Panc1 (cell line): ENCODE measurements around the gene CCDC124. TPM values are rescaled to one million over a fixed set of nuclear protein-coding genes. Genes with fewer than 3 reads are reported as not detected.

ENCODE experiments used
- ATAC-seq: fragments of 200-7000 bp; cut with Tn5 transposase; 2 replicates; pipeline ENCODE4 v1.9.1; 2020; ENCODE audit warnings: mild to moderate bottlenecking, moderate library complexity
- BruUV-seq: library from RNA; stranded (reverse); fragments of 400-500 nt; replicated peaks from 2 replicates; lab custom pipeline; 2021; lab: Mats Ljungman, UMichigan
- CTCF ChIA-PET: fragments of 300-600 bp; sonication (Branson Sonifier 250); formaldehyde crosslinking; loops from one replicate; lab custom pipeline; 2022; ENCODE audit warnings: antibody characterized with exemption; lab: Charles Lee
- POLR2A ChIA-PET: fragments of 300-600 bp; sonication (Branson Sonifier 250); formaldehyde crosslinking; loops from one replicate; lab custom pipeline; 2022; ENCODE audit warnings: antibody characterized with exemption; lab: Charles Lee
- DNase-seq: peaks from one replicate; pipeline ENCODE4 v3.0.0-alpha.2; 2010; ENCODE audit warnings: low read depth, low spot score
- H3K27ac ChIP-seq: 2 replicates; pipeline ENCODE4 v1.5.1; 2011; ENCODE audit warnings: mild to moderate bottlenecking, low read length, inconsistent platforms
- H3K27me3 ChIP-seq: fragments of 200-500 bp; sonication (Bioruptor generic); 2 replicates; pipeline ENCODE4 v1.6.0; 2014; ENCODE audit warnings: low read length, inconsistent platforms; ENCODE audit not compliant: control insufficient read depth, insufficient read depth
- H3K36me3 ChIP-seq: fragments of 200-500 bp; sonication (Bioruptor generic); 2 replicates; pipeline ENCODE4 v1.5.1; 2014; ENCODE audit warnings: inconsistent platforms, mild to moderate bottlenecking, low read length, moderate library complexity; ENCODE audit not compliant: control insufficient read depth, insufficient read depth
- H3K4me1 ChIP-seq: 2 replicates; pipeline ENCODE4 v1.5.1; 2011; ENCODE audit warnings: inconsistent platforms, mild to moderate bottlenecking, low read length, moderate library complexity; ENCODE audit not compliant: control insufficient read depth, insufficient read depth
- H3K4me3 ChIP-seq, 2 experiments: 2 replicates each; pipeline ENCODE4 v1.5.1; 2011 to 2012; ENCODE audit warnings: low read depth in 2 of 2, low read length in 2 of 2, mild to moderate bottlenecking in 2 of 2, inconsistent platforms in 1 of 2, moderate library complexity in 1 of 2
- H3K9me3 ChIP-seq: fragments of 200-500 bp; sonication (Bioruptor generic); 2 replicates; pipeline ENCODE4 v1.5.1; 2014; ENCODE audit warnings: low read depth, mild to moderate bottlenecking, inconsistent platforms, low read length, moderate library complexity; ENCODE audit not compliant: control insufficient read depth, insufficient read depth
- CTCF ChIP-seq: fragments of 450-650 bp; IDR thresholded peaks from 2 replicates; pipeline ENCODE4 v1.5.1; 2017; ENCODE audit warnings: mild to moderate bottlenecking
- POLR2AphosphoS5 ChIP-seq: IDR thresholded peaks from 2 replicates; pipeline ENCODE4 v1.6.1; 2012; ENCODE audit warnings: mild to moderate bottlenecking, low read depth, low read length, moderate library complexity
- REST ChIP-seq, 2 experiments: IDR thresholded peaks; 2 replicates each; pipeline ENCODE4 v1.6.1; 2011 to 2012; ENCODE audit warnings: low read depth in 2 of 2, control low read depth in 1 of 2, low read length in 1 of 2, mild to moderate bottlenecking in 1 of 2, moderate library complexity in 1 of 2; ENCODE audit not compliant: insufficient read depth in 1 of 2
- SIN3A ChIP-seq: IDR thresholded peaks from 2 replicates; pipeline ENCODE4 v1.6.1; 2012; ENCODE audit warnings: low read depth, mild to moderate bottlenecking, low read length, moderate library complexity, borderline replicate concordance; ENCODE audit not compliant: insufficient read depth
- TCF7L2 ChIP-seq: IDR thresholded peaks from 2 replicates; pipeline ENCODE4 v1.6.1; 2011; ENCODE audit warnings: mild to moderate bottlenecking, low read depth, low read length, inconsistent platforms
- in situ Hi-C: cut with HindIII; loops from 2 replicates; pipeline ENCODE4 v1.10.0; 2016; ENCODE audit warnings: low sequenced_read_pairs, low pct_unique_long_range_greater_than_20kb
- intact Hi-C: fragments of 100-400 bp; cut with micrococcal nuclease; formaldehyde crosslinking; loops from one replicate; pipeline ENCODE4 v1.10.0; 2022; ENCODE audit not compliant: unreplicated experiment
- total RNA-seq: library from RNA; stranded (reverse); gene quantifications from one replicate; pipeline ENCODE4 v1.2.1, GENCODE V29; 2021; ENCODE audit not compliant: unreplicated experiment

CCDC124 gene
- total RNA-seq, 1 experiment from 2014 or later: 110 TPM

- Histone ChIP-seq H3K27me3 (no peaks in the 10 kb centered on the region; the same call in 1 of the 2 replicates), H3K36me3 (no peaks in the 10 kb centered on the region), H3K27ac (no peak overlapping the region), H3K9me3 (no peaks in the 10 kb centered on the region), H3K4me1 (peaks cover 19% of the 10 kb centered on the region), H3K4me3 (peak overlapping the region in 1 of 2 experiments; percentile 34; a peak in 2 of 4 replicates)
- intact Hi-C loops (no loop called here), in situ Hi-C loops (no loop called here)
- BruUV-seq: no TSS peak
- DNase-seq (no peak), ATAC-seq (no peak)
- TF ChIP-seq CTCF (no peak), TCF7L2 (no peak), REST (IDR thresholded peaks at IDR 0.05; ENCODE audit: insufficient read depth in 1 of 2, low read depth in 2 of 2, low read length in 1 of 2) (no peak), SIN3A (no peak), POLR2AphosphoS5 (no peak)
- CTCF ChIA-PET: interaction anchor here (0.7 to 1.2 kb wide), 4 partner anchors 10 to 90 kb away, joined by 3 to 8 read pairs (median 4); no protein-coding TSS in a partner anchor
- POLR2A ChIA-PET: no interaction called here
Observed at GRCh38 chr19:17948931-17949930, 16.4 kb downstream of the CCDC124 start.

- CTCF ChIA-PET: interaction anchor here (0.7 to 0.8 kb wide), 2 partner anchors 11 to 12 kb away, joined by 3 to 8 read pairs; no protein-coding TSS in a partner anchor
- peaks cover 19% of the 10 kb centered on the region for H3K4me1 ChIP-seq
Observed at GRCh38 chr19:17949956-17950309, 17.1 kb downstream of the CCDC124 start.

More at GRCh38 chr19:17949956-17950309, 17.1 kb downstream of the CCDC124 start:
- Histone ChIP-seq H3K4me3 (peak overlapping the region; percentile 21 to 53), H3K36me3 (no peaks in the 10 kb centered on the region), H3K27ac (no peak overlapping the region), H3K9me3 (no peaks in the 10 kb centered on the region), H3K27me3 (no peaks in the 10 kb centered on the region; the same call in 1 of the 2 replicates)
- intact Hi-C loops (no loop called here), in situ Hi-C loops (no loop called here)
- ATAC-seq (no peak), DNase-seq (no peak)
- POLR2A ChIA-PET: no interaction called here
- no TSS peak for BruUV-seq
- TF ChIP-seq POLR2AphosphoS5 (no peak), TCF7L2 (no peak), SIN3A (no peak), REST (IDR thresholded peaks at IDR 0.05; ENCODE audit: insufficient read depth in 1 of 2, low read depth in 2 of 2, low read length in 1 of 2) (no peak), CTCF (no peak)
